ENCODE data around the gene HTR2B. TPM values are rescaled to one million over a fixed set of nuclear protein-coding genes. Genes with fewer than 3 reads are reported as not detected.

HTR2B gene
- total RNA-seq, 1 donor from 2014 or later: not detected

GRCh38 chr2:231117148-231117547 lies 7.7 kb downstream of the HTR2B start:
- Mint-ChIP-seq H3K27me3 (ENCODE audit: low read depth) (no peaks in the 10 kb centered on the region), H3K4me1 (no peaks in the 10 kb centered on the region), H3K4me3 (no peak overlapping the region), H3K27ac (ENCODE audit: unreplicated experiment) (no peak overlapping the region), H3K9me3 (no peaks in the 10 kb centered on the region), H3K36me3 (ENCODE audit: low read depth) (peaks cover 4% of the 10 kb centered on the region)
- no peak for TF ChIP-seq CTCF (conservative IDR thresholded peaks at IDR 0.05)
- DNase-seq (ENCODE audit: low read depth, low spot score): no peak

DNA sequence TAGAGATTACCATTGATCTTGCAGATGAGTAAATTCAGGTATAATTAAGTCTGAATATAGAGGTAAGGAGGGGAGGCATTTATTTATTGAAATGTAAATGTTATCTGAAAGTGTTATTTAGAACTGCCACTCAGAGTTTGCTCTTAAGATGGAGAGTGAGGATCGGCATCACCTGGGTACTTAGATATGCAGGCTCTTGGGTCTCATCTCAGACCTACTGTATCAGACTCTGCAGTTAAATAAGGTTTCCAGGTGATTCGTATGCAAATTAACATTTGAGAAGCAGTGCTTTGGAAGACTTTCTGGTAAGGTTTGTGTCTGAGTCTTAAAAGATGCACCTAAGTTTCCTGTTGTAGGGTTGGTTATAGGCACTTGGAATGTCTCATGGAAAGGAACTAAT lies 9.2 kb downstream of the HTR2B start:
- H3K27me3 Mint-ChIP-seq (ENCODE audit: low read depth): no peaks in the 10 kb centered on the region
- H3K4me3 Mint-ChIP-seq: no peak overlapping the region
- H3K36me3 Mint-ChIP-seq (ENCODE audit: low read depth): peaks cover 5% of the 10 kb centered on the region
- DNase-seq (ENCODE audit: low read depth, low spot score): no peak
- H3K27ac Mint-ChIP-seq (ENCODE audit: unreplicated experiment): no peak overlapping the region
- no peak for TF ChIP-seq CTCF (conservative IDR thresholded peaks at IDR 0.05)
- no peaks in the 10 kb centered on the region for H3K9me3 Mint-ChIP-seq
- H3K4me1 Mint-ChIP-seq: no peaks in the 10 kb centered on the region

DNA sequence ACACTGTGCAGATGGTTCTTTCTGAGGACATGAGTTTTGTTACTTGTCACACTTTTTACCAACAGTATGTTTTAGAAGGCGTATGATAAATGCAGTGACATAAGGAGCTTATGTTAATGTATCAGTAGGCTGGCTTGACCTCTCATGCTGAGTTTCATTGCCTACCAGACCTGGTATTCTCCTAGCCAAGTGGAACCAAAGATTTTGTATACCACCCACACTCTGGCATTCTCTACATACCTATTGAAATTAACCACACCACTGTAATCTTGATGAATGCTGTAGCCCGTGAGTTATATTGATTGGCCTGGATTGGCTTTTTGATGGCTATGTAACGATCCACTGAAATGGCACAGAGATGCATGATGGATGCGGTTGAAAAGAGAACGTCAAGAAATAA lies 11.4 kb downstream of the HTR2B start:
- H3K4me3 Mint-ChIP-seq: no peak overlapping the region
- H3K27me3 Mint-ChIP-seq (ENCODE audit: low read depth): no peaks in the 10 kb centered on the region
- H3K27ac Mint-ChIP-seq (ENCODE audit: unreplicated experiment): no peak overlapping the region
- DNase-seq (ENCODE audit: low read depth, low spot score): no peak
- H3K4me1 Mint-ChIP-seq: no peaks in the 10 kb centered on the region
- peaks cover 12% of the 10 kb centered on the region for H3K36me3 Mint-ChIP-seq (ENCODE audit: low read depth)
- no peaks in the 10 kb centered on the region for H3K9me3 Mint-ChIP-seq
- no peak for TF ChIP-seq CTCF (conservative IDR thresholded peaks at IDR 0.05)

DNA sequence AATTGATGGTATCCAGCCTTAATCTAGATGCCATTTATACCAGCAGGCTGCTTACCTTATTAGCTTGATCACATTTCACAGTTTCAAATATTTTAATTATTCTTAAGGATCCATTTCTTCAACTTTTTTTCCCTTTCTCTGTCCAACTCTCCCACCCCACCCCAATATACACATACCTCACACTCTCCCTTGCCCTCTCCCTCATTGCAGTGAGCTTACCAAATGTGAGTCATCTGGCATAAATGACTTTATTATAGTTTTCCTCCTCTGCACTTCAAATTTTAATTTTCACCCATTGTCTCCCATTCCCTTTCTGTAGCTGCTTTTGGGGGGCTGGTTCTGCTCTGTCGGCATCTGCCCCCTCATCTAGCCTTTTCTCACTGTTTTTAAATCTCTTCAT lies 12.9 kb downstream of the HTR2B start:
- H3K27me3 Mint-ChIP-seq (ENCODE audit: low read depth): no peaks in the 10 kb centered on the region

DNA sequence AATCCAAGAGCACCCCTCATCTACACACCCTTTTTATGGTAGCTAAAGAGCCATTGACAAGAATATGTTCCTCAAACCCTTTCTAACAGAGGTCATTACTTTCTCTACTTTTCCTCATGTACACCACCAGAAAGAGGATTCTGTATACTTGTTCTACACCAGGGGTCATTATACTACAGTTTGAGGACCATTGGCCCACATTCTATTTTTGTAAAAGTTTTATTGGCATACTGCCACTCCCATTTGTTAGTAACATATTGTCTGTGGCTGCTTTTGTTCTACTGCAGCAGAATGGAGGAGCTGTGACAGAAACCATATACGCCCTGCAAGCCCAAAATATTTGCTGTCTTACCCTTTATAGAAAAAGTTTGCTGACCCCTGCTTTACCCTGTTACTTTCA lies 14.3 kb downstream of the HTR2B start:
- DNase-seq (ENCODE audit: low read depth, low spot score): no peak
- Mint-ChIP-seq H3K27me3 (ENCODE audit: low read depth) (no peaks in the 10 kb centered on the region), H3K27ac (ENCODE audit: unreplicated experiment) (no peak overlapping the region), H3K4me3 (no peak overlapping the region), H3K4me1 (no peaks in the 10 kb centered on the region), H3K9me3 (no peaks in the 10 kb centered on the region), H3K36me3 (ENCODE audit: low read depth) (peaks cover 13% of the 10 kb centered on the region)
- no peak for TF ChIP-seq CTCF (conservative IDR thresholded peaks at IDR 0.05)

More for the DNA sequence above, 12.9 kb downstream of the HTR2B start:
- Mint-ChIP-seq H3K36me3 (ENCODE audit: low read depth) (peaks cover 13% of the 10 kb centered on the region), H3K4me1 (no peaks in the 10 kb centered on the region), H3K4me3 (no peak overlapping the region), H3K9me3 (no peaks in the 10 kb centered on the region), H3K27ac (ENCODE audit: unreplicated experiment) (no peak overlapping the region)
- no peak for TF ChIP-seq CTCF (conservative IDR thresholded peaks at IDR 0.05)
- DNase-seq (ENCODE audit: low read depth, low spot score): no peak
